Globus pallidus (tissue), 1 donor: ENCODE data around the gene PIK3CG.
"Not testable (repeated sequence)": the region's sequence is repeated elsewhere in the genome, so short reads cannot be mapped to it uniquely, and the experiment has no call there.

Source experiments
- DNase-seq: peaks from one replicate; pipeline ENCODE4 v3.0.0-alpha.2; 2015; ENCODE audit warnings: low spot score

The PIK3CG gene

DNA sequence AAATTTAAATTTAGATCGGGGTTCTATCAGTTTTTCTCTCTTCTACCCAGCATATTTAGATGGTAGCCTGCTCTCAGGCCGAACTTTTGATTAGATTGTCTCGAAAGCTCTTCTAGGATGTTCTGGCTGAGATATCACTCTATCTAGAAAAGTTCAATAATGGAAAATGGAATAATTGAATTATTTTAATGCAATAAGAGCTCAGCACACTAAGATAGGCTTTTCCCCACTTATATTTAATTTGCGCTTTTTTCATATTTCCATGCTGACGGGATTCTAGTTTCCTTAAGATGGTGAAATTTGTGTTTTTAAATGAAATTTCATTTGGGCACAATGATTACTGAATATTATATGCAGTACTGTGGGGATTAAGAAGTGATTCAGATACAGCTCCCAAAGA, 73.7 kb downstream of the PIK3CG start:
- DNase-seq: no peak

GRCh38 chr7:106944035-106944665, 79.1 kb downstream of the PIK3CG start:
- no peak for DNase-seq

GRCh38 chr7:106947244-106947728, 82.2 kb downstream of the PIK3CG start:
- peak; percentile 47 for DNase-seq

GRCh38 chr7:106952001-106952657, 87.0 kb downstream of the PIK3CG start:
- no peak for DNase-seq

DNA sequence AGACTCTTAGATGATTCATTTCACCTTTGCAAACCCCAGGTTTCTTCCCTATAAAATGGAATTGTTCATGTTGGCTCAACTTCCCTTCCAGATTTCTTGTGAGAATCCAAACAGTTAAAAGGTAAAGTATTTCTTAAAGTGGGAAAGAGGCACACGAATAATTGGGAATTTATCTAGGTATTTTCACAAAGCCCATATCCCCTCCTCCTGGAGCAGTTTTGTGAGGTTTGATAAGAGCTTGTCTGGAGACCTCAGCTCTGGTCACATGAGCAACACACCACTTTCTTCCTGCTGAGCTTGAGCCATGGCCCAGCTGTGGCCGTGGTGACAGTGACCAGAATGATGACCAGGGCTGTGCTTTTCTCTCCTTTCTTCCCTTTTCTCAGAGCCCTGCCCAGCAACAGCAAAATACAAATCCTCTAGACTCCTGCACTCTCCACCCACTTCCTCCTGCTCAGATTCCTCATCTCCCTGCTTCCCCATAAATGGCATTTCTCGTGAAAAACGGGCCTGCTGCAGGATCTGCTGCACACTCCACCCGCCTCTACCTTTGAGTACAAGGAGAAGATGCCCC, 87.7 kb downstream of the PIK3CG start:
- DNase-seq: peak; percentile 5

DNA sequence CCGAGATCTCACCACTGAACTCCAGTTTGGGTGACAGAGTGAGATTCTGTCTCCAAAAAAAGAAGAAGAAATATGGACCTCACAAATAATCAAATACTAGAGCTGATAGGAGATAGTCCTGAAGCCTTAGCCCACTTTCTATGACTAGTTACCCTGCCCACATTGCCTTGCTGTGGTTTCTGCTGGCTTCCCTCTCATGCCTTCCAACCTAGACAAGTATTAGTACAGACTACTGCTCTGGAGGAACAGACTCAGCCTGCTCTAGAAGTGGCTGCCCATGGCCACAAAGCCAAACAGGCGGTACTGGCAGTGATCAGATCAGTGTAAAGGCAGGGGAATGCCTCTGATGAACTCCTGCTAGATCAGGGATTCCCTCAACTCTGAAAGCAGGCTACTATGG, 89.8 kb downstream of the PIK3CG start:
- no peak for DNase-seq

DNA sequence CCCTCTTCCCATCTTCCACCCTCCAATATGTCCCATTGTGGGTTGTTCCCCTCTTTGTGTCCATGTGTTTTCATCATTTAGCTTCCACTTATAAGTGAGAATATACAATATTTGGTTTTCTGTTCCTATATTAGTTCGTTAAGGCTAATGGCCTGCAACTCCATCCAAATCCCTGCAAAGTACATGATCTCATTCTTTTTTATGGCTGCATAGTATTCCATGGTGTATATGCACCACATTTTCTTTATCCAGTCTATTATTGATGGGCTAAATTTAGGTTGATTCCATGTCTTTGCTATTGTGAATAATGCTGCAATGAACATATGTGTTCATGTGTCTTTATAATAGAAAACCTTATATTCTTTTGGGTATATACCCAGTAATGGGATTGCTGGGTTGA, 90.8 kb downstream of the PIK3CG start:
- DNase-seq: not testable (repeated sequence)
